K562 (cell line): ENCODE data around the gene NMNAT1. TPM values are rescaled to one million over a fixed set of nuclear protein-coding genes. Genes with fewer than 3 reads are reported as not detected.

Source experiments
- ARNT ChIP-seq, 2 experiments: fragments of 450-650 bp; IDR thresholded peaks; 2 replicates each; pipeline ENCODE4 v1.6.1; 2016; ENCODE audit warnings: mild to moderate bottlenecking in 1 of 2
- CBX1 ChIP-seq: sonication (generic); IDR thresholded peaks from 2 replicates; pipeline ENCODE4 v1.6.1; 2016; ENCODE audit warnings: antibody characterized with exemption, low read depth, mild to moderate bottlenecking
- NCOA6 ChIP-seq: fragments of 450-650 bp; IDR thresholded peaks from 2 replicates; pipeline ENCODE4 v1.6.1; 2017; ENCODE audit warnings: mild to moderate bottlenecking
- PYGO2 ChIP-seq: fragments of 450-650 bp; IDR thresholded peaks from 2 replicates; pipeline ENCODE4 v1.6.1; 2016; ENCODE audit warnings: mild to moderate bottlenecking, missing genetic modification characterization, moderate library complexity, missing compliant biosample characterization
- SPI1 ChIP-seq: IDR thresholded peaks from 2 replicates; pipeline ENCODE4 v1.6.1; 2011; ENCODE audit warnings: low read depth, low read length, control low read depth, borderline replicate concordance
- STAT5A ChIP-seq: IDR thresholded peaks from 2 replicates; pipeline ENCODE4 v1.6.1; 2012; ENCODE audit warnings: low read length, inconsistent platforms, borderline replicate concordance
- TCF7 ChIP-seq: sonication (generic); IDR thresholded peaks from 2 replicates; pipeline ENCODE4 v1.6.1; 2016; ENCODE audit warnings: antibody characterized with exemption, borderline replicate concordance
- XRCC3 ChIP-seq: fragments of 450-650 bp; IDR thresholded peaks from 2 replicates; pipeline ENCODE4 v1.6.1; 2017; ENCODE audit warnings: mild to moderate bottlenecking, moderate library complexity
- ZNF431 ChIP-seq: sonication (generic); formaldehyde crosslinking; IDR thresholded peaks from 2 replicates; pipeline ENCODE4 v1.8.0; 2022; ENCODE audit warnings: mild to moderate bottlenecking, missing genetic modification reagents
- ZNF583 ChIP-seq: fragments of 250-450 bp; sonication (Bioruptor Pico); IDR thresholded peaks from 2 replicates; pipeline ENCODE4 v1.4.0; 2020
- ZNF79 ChIP-seq: fragments of 250-450 bp; sonication (Bioruptor Pico); IDR thresholded peaks from 2 replicates; pipeline ENCODE4 v1.4.0; 2020; ENCODE audit warnings: low read depth, mild to moderate bottlenecking, moderate library complexity
- polyA plus RNA-seq, 8 experiments: library from polyadenylated mRNA; depleted of rRNA in 4 of 8; stranded (reverse) in 5 of 8; unstranded in 3 of 8; fragments of >200 nt; fragmentation: Nextera tagmentation in 2 of 8; fragmentation: Illumina TruSeq in 1 of 8; extraction: Ambion mirVana in 2 of 8; extraction: Trizol in 1 of 8; gene quantifications; 2 replicates each; pipeline versions ENCODE4 v1.2.1 to v1.2.3, GENCODE V29; 2011 to 2014; ENCODE audit warnings: inconsistent platforms in 1 of 8, missing spikeins in 1 of 8
- total RNA-seq, 7 experiments: library from RNA; depleted of rRNA in 6 of 7; stranded (reverse); fragments of >200 nt in 6 of 7; fragmentation: Illumina TruSeq in 2 of 7; extraction: Trizol in 2 of 7; gene quantifications; 2 replicates each; pipeline versions ENCODE4 v1.2.1 to v1.2.3, GENCODE V29; 2011 to 2021; ENCODE audit warnings: low replicate concordance in 1 of 7
- TF ChIP-seq, protein P1 (sequence below): fragments of 450-650 bp; IDR thresholded peaks from 2 replicates; pipeline ENCODE4 v1.6.1; 2017; ENCODE audit warnings: antibody characterized with exemption, mild to moderate bottlenecking
- TF ChIP-seq, protein P2 (sequence below), 2 experiments: IDR thresholded peaks in 1 of 2; conservative IDR thresholded peaks in 1 of 2; 2 replicates each; pipeline ENCODE4 v1.6.1; 2016; ENCODE audit warnings: low read depth in 2 of 2, mild to moderate bottlenecking in 1 of 2, missing compliant biosample characterization in 1 of 2, missing genetic modification characterization in 1 of 2, moderate library complexity in 1 of 2
- TF ChIP-seq, protein P3 (sequence below): sonication (generic); formaldehyde crosslinking; IDR thresholded peaks from 2 replicates; pipeline ENCODE4 v1.8.0; 2022; ENCODE audit warnings: missing genetic modification reagents, mild to moderate bottlenecking, borderline replicate concordance
- TF ChIP-seq, protein P4 (sequence below): fragments of 250-450 bp; sonication (Bioruptor Pico); IDR thresholded peaks from 2 replicates; pipeline ENCODE4 v1.8.0; 2021; ENCODE audit warnings: moderate library complexity, mild to moderate bottlenecking, inconsistent platforms
- TF ChIP-seq, protein P5 (sequence below): sonication (generic); formaldehyde crosslinking; IDR thresholded peaks from 2 replicates; pipeline ENCODE4 v1.5.0; 2020; ENCODE audit warnings: missing genetic modification reagents

The NMNAT1 gene
- total and polyA plus RNA-seq, 9 of the 15 experiments (the other 6 are each of a cell fraction or from before 2014, with no cell fraction given), result 5.1 to 14.6 (median 12.1) TPM

DNA sequence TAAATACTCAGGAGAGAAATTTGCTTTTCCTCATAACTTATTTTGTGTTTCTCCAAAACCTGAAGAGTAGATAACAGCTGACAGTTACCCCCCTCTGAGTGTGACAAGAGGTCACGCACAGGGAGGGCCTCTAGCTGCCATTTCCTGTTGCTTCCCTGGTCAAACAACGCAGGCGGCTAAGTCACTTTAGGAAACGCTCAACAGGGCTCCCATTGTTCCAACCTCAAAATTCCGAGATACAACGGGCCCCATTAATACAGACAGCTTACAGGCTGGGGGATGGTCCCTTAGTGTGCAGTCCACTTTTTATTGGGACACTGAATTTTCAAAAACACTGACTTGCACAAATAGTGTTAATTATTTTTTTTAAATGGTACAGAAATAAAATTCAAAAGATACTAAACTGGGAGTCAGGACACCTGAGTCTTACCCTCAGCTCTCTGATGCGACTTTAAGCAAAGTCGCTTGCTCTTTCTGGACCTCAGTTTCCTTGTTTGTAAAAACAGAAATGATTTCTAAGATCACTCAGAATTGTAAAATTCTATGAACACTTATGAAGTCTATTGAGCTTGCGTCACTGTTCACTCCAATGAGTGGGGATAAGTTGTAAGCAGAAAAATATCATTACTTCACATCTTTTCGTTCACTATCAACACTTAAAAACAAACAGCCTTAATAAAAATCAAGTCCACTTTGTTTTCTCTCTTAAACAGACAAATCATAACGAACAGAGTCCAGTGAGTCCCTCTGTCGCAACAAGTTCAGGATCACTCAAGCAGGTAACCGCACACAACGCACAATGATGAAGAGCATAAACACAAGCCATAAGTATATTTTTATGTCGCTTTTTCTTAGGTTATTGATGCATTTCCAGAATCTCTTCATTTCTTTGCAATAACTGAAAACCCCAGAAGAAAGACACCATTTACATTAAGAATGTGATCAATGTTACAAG is 13.6 kb upstream of the NMNAT1 start (continued):
- TF ChIP-seq, protein P1, sequence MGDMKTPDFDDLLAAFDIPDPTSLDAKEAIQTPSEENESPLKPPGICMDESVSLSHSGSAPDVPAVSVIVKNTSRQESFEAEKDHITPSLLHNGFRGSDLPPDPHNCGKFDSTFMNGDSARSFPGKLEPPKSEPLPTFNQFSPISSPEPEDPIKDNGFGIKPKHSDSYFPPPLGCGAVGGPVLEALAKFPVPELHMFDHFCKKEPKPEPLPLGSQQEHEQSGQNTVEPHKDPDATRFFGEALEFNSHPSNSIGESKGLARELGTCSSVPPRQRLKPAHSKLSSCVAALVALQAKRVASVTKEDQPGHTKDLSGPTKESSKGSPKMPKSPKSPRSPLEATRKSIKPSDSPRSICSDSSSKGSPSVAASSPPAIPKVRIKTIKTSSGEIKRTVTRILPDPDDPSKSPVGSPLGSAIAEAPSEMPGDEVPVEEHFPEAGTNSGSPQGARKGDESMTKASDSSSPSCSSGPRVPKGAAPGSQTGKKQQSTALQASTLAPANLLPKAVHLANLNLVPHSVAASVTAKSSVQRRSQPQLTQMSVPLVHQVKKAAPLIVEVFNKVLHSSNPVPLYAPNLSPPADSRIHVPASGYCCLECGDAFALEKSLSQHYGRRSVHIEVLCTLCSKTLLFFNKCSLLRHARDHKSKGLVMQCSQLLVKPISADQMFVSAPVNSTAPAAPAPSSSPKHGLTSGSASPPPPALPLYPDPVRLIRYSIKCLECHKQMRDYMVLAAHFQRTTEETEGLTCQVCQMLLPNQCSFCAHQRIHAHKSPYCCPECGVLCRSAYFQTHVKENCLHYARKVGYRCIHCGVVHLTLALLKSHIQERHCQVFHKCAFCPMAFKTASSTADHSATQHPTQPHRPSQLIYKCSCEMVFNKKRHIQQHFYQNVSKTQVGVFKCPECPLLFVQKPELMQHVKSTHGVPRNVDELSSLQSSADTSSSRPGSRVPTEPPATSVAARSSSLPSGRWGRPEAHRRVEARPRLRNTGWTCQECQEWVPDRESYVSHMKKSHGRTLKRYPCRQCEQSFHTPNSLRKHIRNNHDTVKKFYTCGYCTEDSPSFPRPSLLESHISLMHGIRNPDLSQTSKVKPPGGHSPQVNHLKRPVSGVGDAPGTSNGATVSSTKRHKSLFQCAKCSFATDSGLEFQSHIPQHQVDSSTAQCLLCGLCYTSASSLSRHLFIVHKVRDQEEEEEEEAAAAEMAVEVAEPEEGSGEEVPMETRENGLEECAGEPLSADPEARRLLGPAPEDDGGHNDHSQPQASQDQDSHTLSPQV, result peak; percentile 94
- TF ChIP-seq SPI1, result no peak
- TF ChIP-seq NCOA6, result no peak
- TF ChIP-seq, protein P2, sequence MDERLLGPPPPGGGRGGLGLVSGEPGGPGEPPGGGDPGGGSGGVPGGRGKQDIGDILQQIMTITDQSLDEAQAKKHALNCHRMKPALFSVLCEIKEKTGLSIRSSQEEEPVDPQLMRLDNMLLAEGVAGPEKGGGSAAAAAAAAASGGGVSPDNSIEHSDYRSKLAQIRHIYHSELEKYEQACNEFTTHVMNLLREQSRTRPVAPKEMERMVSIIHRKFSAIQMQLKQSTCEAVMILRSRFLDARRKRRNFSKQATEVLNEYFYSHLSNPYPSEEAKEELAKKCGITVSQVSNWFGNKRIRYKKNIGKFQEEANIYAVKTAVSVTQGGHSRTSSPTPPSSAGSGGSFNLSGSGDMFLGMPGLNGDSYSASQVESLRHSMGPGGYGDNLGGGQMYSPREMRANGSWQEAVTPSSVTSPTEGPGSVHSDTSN (CRISPR knock-in tag; IDR thresholded peaks at IDR 0.05; ENCODE audit: low read depth), result no peak
- TF ChIP-seq, protein P2 (tag; conservative IDR thresholded peaks at IDR 0.05; ENCODE audit: low read depth), result peak; percentile 78
- peak; percentile 82; the same call in 1 of the 2 replicates for TF ChIP-seq ZNF583
- TF ChIP-seq CBX1, result no peak
- TF ChIP-seq PYGO2 (tag), result no peak
- TF ChIP-seq, protein P3, sequence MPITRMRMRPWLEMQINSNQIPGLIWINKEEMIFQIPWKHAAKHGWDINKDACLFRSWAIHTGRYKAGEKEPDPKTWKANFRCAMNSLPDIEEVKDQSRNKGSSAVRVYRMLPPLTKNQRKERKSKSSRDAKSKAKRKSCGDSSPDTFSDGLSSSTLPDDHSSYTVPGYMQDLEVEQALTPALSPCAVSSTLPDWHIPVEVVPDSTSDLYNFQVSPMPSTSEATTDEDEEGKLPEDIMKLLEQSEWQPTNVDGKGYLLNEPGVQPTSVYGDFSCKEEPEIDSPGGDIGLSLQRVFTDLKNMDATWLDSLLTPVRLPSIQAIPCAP (CRISPR knock-in tag), result no peak
- no peak for TF ChIP-seq ZNF431 (CRISPR knock-in tag)
- no peak for TF ChIP-seq XRCC3
- TF ChIP-seq ARNT (IDR thresholded peaks at IDR 0.05), result peak in 1 of 2 experiments; percentile 21; a peak in 1 of 4 replicates
- TF ChIP-seq, protein P4, sequence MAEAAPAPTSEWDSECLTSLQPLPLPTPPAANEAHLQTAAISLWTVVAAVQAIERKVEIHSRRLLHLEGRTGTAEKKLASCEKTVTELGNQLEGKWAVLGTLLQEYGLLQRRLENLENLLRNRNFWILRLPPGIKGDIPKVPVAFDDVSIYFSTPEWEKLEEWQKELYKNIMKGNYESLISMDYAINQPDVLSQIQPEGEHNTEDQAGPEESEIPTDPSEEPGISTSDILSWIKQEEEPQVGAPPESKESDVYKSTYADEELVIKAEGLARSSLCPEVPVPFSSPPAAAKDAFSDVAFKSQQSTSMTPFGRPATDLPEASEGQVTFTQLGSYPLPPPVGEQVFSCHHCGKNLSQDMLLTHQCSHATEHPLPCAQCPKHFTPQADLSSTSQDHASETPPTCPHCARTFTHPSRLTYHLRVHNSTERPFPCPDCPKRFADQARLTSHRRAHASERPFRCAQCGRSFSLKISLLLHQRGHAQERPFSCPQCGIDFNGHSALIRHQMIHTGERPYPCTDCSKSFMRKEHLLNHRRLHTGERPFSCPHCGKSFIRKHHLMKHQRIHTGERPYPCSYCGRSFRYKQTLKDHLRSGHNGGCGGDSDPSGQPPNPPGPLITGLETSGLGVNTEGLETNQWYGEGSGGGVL (CRISPR knock-in tag), result no peak
- TF ChIP-seq, protein P5, sequence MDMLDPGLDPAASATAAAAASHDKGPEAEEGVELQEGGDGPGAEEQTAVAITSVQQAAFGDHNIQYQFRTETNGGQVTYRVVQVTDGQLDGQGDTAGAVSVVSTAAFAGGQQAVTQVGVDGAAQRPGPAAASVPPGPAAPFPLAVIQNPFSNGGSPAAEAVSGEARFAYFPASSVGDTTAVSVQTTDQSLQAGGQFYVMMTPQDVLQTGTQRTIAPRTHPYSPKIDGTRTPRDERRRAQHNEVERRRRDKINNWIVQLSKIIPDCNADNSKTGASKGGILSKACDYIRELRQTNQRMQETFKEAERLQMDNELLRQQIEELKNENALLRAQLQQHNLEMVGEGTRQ, result no peak
- TF ChIP-seq TCF7, result no peak
- TF ChIP-seq ZNF79, result 0 out of 2 replicates have a peak, but pooled peaks have one; percentile 35
- TF ChIP-seq STAT5A, result no peak
